Kidney epithelial cell (primary cell): ENCODE data around the gene RAB17. TPM values are rescaled to one million over a fixed set of nuclear protein-coding genes. Genes with fewer than 3 reads are reported as not detected.
"Not testable (repeated sequence)": the region's sequence is repeated elsewhere in the genome, so short reads cannot be mapped to it uniquely, and the experiment has no call there.

Source experiments
- DNase-seq: peaks from one replicate; pipeline ENCODE4 v3.0.0-alpha.2; 2010; ENCODE audit warnings: low read depth
- H3K27me3 ChIP-seq: 2 replicates; pipeline ENCODE4 v1.6.0; 2011; ENCODE audit warnings: low read length; ENCODE audit not compliant: control insufficient read depth, insufficient read depth
- H3K36me3 ChIP-seq: 2 replicates; pipeline ENCODE4 v1.5.1; 2011; ENCODE audit warnings: low read length; ENCODE audit not compliant: control insufficient read depth, insufficient read depth
- H3K4me3 ChIP-seq: 2 replicates; pipeline ENCODE4 v1.5.1; 2011; ENCODE audit warnings: low read depth, mild to moderate bottlenecking, control low read depth, low read length
- CTCF ChIP-seq: IDR thresholded peaks from 2 replicates; pipeline ENCODE4 v1.5.1; 2011; ENCODE audit warnings: mild to moderate bottlenecking, moderate library complexity, low read length, control low read depth, inconsistent platforms; ENCODE audit not compliant: insufficient read depth, poor library complexity, severe bottlenecking
- total RNA-seq: library from RNA; depleted of rRNA; stranded (reverse); fragments of >200 nt; gene quantifications from 2 replicates; pipeline ENCODE4 v1.2.3, GENCODE V29; 2015

The RAB17 gene
- total RNA-seq, 1 donor from 2014 or later, result 12.1 TPM

DNA sequence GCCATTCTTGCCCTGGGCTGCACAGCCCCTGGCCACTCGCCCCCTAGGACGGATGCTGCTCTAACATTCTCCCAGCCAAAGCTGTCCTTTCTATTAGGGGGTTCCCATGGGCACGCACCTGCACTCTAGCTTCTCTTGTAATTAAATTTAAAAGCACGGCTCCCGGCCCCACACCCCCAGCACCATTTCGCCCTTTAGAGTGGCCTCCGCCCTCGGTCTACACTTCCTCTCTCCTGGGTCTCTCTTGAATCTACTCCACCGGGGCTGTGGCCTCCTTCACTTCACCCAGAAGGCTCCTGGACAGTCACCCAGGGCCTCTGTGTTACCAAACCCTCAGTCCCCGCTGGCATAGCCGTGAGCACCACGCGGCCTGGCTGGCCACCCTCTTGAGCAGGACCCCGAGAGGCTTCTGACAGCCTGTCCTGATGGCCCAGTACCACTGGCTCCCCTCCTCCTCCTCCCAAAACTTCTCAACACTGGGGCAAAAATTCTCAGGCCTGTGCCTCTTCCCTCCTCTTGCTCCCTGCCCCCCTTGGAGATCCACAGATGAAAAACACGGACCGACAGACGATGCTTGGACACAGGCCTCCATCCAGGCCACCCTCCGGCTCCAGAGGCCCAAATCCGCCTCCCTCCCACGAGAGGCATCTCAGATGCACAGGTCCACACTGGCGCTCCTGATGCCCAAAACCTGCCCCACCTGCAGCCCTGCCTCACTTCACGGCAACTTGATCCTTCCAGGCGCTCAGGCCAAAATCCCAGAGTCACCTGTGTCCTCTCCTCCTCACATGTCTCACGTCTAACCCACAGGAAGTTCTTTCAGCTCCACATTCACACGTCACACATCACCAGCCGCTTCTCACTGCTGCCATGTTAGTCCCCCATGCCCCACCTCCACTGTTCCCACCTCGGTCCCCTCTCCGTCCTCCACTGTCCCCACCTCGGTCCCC is 6.9 kb upstream of the RAB17 start:
- no peak overlapping the region for H3K4me3 ChIP-seq
- no peak for TF ChIP-seq CTCF
- H3K27me3 ChIP-seq, result no peaks in the 10 kb centered on the region
- H3K36me3 ChIP-seq, result no peaks in the 10 kb centered on the region
- DNase-seq, result no peak

DNA sequence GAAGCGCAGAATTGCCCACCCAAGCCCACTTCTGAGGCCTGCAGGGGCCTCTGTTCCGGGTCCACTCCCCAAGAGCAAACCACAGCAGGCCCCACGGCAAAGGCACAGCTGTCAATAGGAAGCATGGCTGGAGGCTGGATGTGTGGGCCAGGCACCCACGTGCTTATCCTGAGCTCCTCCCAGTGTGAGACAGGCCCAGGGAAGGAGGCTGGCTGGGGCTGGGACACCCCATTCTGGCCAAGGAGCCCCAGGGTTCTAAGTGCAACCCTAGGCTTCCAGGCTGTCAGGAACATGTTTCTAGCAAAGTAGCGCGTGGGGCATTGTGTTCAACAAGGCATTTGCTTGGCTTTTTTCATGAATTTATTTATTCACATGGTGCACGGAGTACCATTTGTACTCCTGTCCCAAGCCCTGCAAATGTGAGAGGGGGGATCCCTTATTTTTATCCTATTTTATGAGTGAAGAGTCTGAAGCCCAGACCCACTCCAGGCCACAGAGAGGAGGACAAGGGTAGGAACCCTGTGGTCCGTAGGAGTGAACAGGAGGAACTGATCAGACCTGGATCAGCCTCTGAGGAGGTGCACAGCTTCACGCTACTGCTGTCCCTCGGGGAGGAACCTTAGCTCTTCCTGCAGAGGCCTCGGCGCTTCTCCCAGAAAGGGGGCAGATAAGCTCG is 6.1 kb upstream of the RAB17 start:
- no peak overlapping the region for H3K4me3 ChIP-seq
- TF ChIP-seq CTCF, result no peak
- no peak for DNase-seq
- H3K36me3 ChIP-seq, result no peaks in the 10 kb centered on the region
- H3K27me3 ChIP-seq, result no peaks in the 10 kb centered on the region

- DNase-seq, H3K36me3 ChIP-seq, H3K27me3 ChIP-seq, H3K4me3 ChIP-seq: not testable (repeated sequence)
These were observed 5.4 kb upstream of the RAB17 start for GRCh38 chr2:237595829-237596519.

- TF ChIP-seq CTCF, result no peak
- H3K27me3 ChIP-seq, result no peaks in the 10 kb centered on the region
- no peak for DNase-seq
- no peaks in the 10 kb centered on the region for H3K36me3 ChIP-seq
- no peak overlapping the region for H3K4me3 ChIP-seq
These were observed 4.0 kb upstream of the RAB17 start for GRCh38 chr2:237594514-237594871.

GRCh38 chr2:237593596-237594320 is 3.2 kb upstream of the RAB17 start:
- no peak for DNase-seq
- Histone ChIP-seq H3K36me3 (no peaks in the 10 kb centered on the region), H3K27me3 (no peaks in the 10 kb centered on the region), H3K4me3 (no peak overlapping the region)
- no peak for TF ChIP-seq CTCF

DNA sequence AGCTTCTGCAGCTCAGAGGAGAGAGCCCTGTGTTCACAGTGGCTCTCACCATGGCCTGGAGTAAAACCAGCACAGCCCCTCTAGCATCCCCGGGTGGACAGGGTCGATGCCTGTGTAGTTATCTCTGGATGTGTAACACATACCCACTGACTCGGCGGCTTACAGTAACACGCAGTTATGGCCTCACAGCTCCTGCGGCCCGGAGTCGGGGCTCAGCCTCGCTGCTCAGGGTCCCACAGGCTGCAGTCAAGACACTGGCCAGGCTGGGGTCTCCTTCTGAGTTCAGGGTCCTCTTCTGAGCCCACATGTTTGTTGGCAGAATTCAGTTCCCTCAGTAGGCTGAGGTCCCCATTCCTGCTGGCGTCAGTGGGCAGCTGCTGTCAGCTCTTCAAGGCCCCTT is 2.5 kb upstream of the RAB17 start:
- Histone ChIP-seq H3K36me3 (no peaks in the 10 kb centered on the region), H3K4me3 (no peak overlapping the region)

More for the DNA sequence above, 2.5 kb upstream of the RAB17 start:
- DNase-seq, result no peak
- TF ChIP-seq CTCF, result no peak
- H3K27me3 ChIP-seq, result no peaks in the 10 kb centered on the region
